GM19023 (cell line): ENCODE results near the gene PRUNE2.

Experiments
- ATAC-seq: cut with Tn5 transposase; IDR thresholded peaks from one replicate; pipeline ENCODE4 v1.9.1; 2021; ENCODE audit warnings: mild to moderate bottlenecking, moderate library complexity; ENCODE audit not compliant: unreplicated experiment

Gene PRUNE2

GRCh38 chr9:76662476-76663281, 243.2 kb downstream of the PRUNE2 start:
- ATAC-seq = no peak

GRCh38 chr9:76658510-76659231, 247.2 kb downstream of the PRUNE2 start:
- peak; percentile 83 for ATAC-seq

- no peak for ATAC-seq
Observed at GRCh38 chr9:76657265-76657664, 248.6 kb downstream of the PRUNE2 start.

- ATAC-seq = no peak
Observed at GRCh38 chr9:76655971-76656370, 249.9 kb downstream of the PRUNE2 start.

- ATAC-seq = no peak
Observed at GRCh38 chr9:76655121-76655541, 250.8 kb downstream of the PRUNE2 start.

- ATAC-seq = no peak
Observed at GRCh38 chr9:76654575-76654974, 251.3 kb downstream of the PRUNE2 start.

GRCh38 chr9:76654051-76654461, 251.9 kb downstream of the PRUNE2 start:
- ATAC-seq = no peak

GRCh38 chr9:76652894-76653293, 253.0 kb downstream of the PRUNE2 start:
- ATAC-seq = no peak

- no peak for ATAC-seq
Observed at GRCh38 chr9:76651119-76651705, 254.7 kb downstream of the PRUNE2 start.

GRCh38 chr9:76650692-76651091, 255.2 kb downstream of the PRUNE2 start:
- no peak for ATAC-seq

- ATAC-seq = no peak
Observed at GRCh38 chr9:76649894-76650293, 256.0 kb downstream of the PRUNE2 start.

GRCh38 chr9:76646249-76646648, 259.7 kb downstream of the PRUNE2 start:
- ATAC-seq = no peak

GRCh38 chr9:76644647-76645250, 261.2 kb downstream of the PRUNE2 start:
- ATAC-seq = no peak

GRCh38 chr9:76644171-76644570, 261.7 kb downstream of the PRUNE2 start:
- ATAC-seq = peak; percentile 37

- ATAC-seq = peak; percentile 95
Observed at GRCh38 chr9:76643399-76644117, 262.4 kb downstream of the PRUNE2 start.

GRCh38 chr9:76642701-76643209, 263.2 kb downstream of the PRUNE2 start:
- no peak for ATAC-seq

GRCh38 chr9:76642074-76642473, 263.8 kb downstream of the PRUNE2 start:
- ATAC-seq = no peak

GRCh38 chr9:76638001-76638400, 267.9 kb downstream of the PRUNE2 start:
- no peak for ATAC-seq

- no peak for ATAC-seq
Observed at GRCh38 chr9:76637416-76637815, 268.5 kb downstream of the PRUNE2 start.

- no peak for ATAC-seq
Observed at GRCh38 chr9:76634356-76635054, 271.4 kb downstream of the PRUNE2 start.
